CD4-positive, CD25-positive, alpha-beta regulatory T cell (primary cell): ENCODE data around the gene ZFAND2B. TPM values are rescaled to one million over a fixed set of nuclear protein-coding genes. Genes with fewer than 3 reads are reported as not detected.

Experiments used
- ATAC-seq, 2 donors: fragments of 150-1000 bp; cut with Tn5 transposase; one replicate each; pipeline ENCODE4 v1.10.0; 2021; ENCODE audit warnings: low read depth in 2 of 2, moderate number of reproducible peaks in 2 of 2, moderate library complexity in 1 of 2
- DNase-seq, 3 donors: peaks; one replicate each; pipeline versions ENCODE4 v3.0.0 to v3.0.0-alpha.2; 2012 to 2022; ENCODE audit warnings: mixed read lengths in 1 of 3
- H3K27ac ChIP-seq: one replicate; pipeline ENCODE4 v1.7.0; 2013; ENCODE audit warnings: mild to moderate bottlenecking, low read length; ENCODE audit not compliant: insufficient read depth, poor library complexity, severe bottlenecking
- H3K27me3 ChIP-seq: one replicate; pipeline ENCODE4 v1.7.0; 2013; ENCODE audit warnings: low read length; ENCODE audit not compliant: control insufficient read depth, insufficient read depth
- H3K36me3 ChIP-seq: one replicate; pipeline ENCODE4 v1.7.0; 2013; ENCODE audit warnings: mild to moderate bottlenecking, low read length, moderate library complexity; ENCODE audit not compliant: control insufficient read depth, insufficient read depth
- H3K4me1 ChIP-seq: 2 replicates; pipeline ENCODE4 v1.7.0; 2013; ENCODE audit warnings: mild to moderate bottlenecking, low read length; ENCODE audit not compliant: insufficient read depth, control insufficient read depth, poor library complexity, severe bottlenecking
- H3K4me3 ChIP-seq: one replicate; pipeline ENCODE4 v1.7.0; 2013; ENCODE audit warnings: low read depth, mild to moderate bottlenecking, low read length, moderate library complexity
- H3K9me3 ChIP-seq, 2 experiments: 1 replicate in 1 of 2; 2 replicates in 1 of 2; pipeline ENCODE4 v1.7.0; 2013; ENCODE audit warnings: low read length in 2 of 2, mild to moderate bottlenecking in 1 of 2, moderate library complexity in 1 of 2; ENCODE audit not compliant: control insufficient read depth in 2 of 2
- H3K27ac Mint-ChIP-seq, 3 donors: one replicate each; pipeline ENCODE4 v1.8.0; 2020 to 2022; ENCODE audit warnings: mild to moderate bottlenecking in 3 of 3, mixed read lengths in 3 of 3, moderate library complexity in 2 of 3
- H3K27me3 Mint-ChIP-seq: one replicate; pipeline ENCODE4 v1.8.0; 2022; ENCODE audit warnings: mild to moderate bottlenecking, mixed read lengths
- H3K36me3 Mint-ChIP-seq: one replicate; pipeline ENCODE4 v1.8.0; 2020; ENCODE audit warnings: mixed read lengths
- H3K4me1 Mint-ChIP-seq, 4 donors: one replicate each; pipeline ENCODE4 v1.8.0; 2020 to 2022; ENCODE audit warnings: mixed read lengths in 4 of 4, mild to moderate bottlenecking in 1 of 4
- H3K4me3 Mint-ChIP-seq, 4 donors: one replicate each; pipeline ENCODE4 v1.8.0; 2020 to 2022; ENCODE audit warnings: mild to moderate bottlenecking in 4 of 4, mixed read lengths in 4 of 4, moderate library complexity in 3 of 4
- H3K9me3 Mint-ChIP-seq, 7 donors: one replicate each; pipeline ENCODE4 v1.8.0; 2020 to 2022; ENCODE audit warnings: mixed read lengths in 7 of 7, mild to moderate bottlenecking in 3 of 7, moderate library complexity in 2 of 7
- polyA plus RNA-seq, 4 donors: library from polyadenylated mRNA; unstranded; fragments of 300-500 nt; fragmentation: Illumina TruSeq; gene quantifications; one replicate each; pipeline ENCODE4 v1.2.3, GENCODE V29; 2021
- total RNA-seq: library from RNA; stranded (reverse); gene quantifications from one replicate; pipeline ENCODE4 v1.2.3, GENCODE V29; 2022

The ZFAND2B gene
- total and polyA plus RNA-seq, 5 donors from 2014 or later = 54.4 to 72.1 (median 65.5) TPM

DNA sequence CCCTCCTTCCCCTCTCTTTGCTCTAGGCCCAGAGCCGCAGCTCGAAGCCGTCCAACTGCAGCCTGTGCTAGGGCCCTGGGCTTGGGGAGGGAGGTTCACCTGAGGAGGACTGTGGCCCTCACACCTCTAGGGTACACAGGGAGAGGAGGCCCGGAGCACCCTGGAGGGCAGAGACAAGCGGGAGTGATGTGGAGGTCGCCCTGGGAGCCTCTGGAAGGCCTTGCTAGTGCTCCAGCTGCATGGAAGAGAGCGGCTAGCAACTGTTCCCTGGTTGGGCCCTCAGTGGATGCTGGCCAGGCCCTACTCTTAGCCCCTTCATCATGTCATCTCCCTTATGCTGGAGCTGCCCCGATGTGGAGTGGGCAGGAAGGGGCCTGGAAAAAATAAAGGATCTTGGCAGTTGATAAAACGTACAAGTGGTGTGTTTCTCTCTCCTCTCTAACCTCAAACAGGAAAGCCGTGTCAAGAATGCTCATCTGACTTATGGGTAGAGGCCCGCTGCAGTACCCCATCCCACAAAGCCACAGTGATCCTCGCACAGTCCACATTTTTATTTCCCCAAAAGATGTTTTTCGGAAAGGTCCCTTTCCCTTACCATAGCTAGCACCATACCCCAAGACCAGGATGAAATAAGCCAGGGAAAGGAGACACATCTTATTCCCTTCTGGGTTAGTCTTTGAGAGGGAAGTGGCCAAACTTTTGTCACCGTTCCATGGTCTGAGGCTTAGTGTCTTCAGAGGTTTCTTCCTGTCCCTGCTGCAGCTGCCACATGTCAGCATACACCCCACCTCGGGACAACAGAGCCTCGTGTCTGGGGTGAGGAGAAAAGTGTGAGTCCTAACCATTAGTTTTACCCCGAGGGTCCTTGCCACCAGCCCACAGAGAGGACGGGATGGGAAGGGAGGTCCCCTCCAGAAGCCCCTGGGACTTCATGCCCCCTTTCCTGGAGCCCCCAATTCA lies 2.9 kb downstream of the ZFAND2B start:
- no peak for DNase-seq
- Histone ChIP-seq H3K27me3 (no peaks in the 10 kb centered on the region), H3K36me3 (peaks cover 16% of the 10 kb centered on the region), H3K27ac (no peak overlapping the region), H3K4me3 (no peak overlapping the region), H3K9me3 (no peaks in the 10 kb centered on the region), H3K4me1 (peaks cover 26% of the 10 kb centered on the region)
- Mint-ChIP-seq H3K4me1 (peaks cover 6 to 41% (median 18%) of the 10 kb centered on the region in 4 donors), H3K27me3 (peaks cover 4% of the 10 kb centered on the region), H3K36me3 (no peaks in the 10 kb centered on the region), H3K27ac (peak overlapping the region in 2 of 3 donors; percentile 71 to 81), H3K9me3 (no peaks in the 10 kb centered on the region), H3K4me3 (peak overlapping the region; percentile 33 to 80 (median 58))
- no peak for ATAC-seq

DNA sequence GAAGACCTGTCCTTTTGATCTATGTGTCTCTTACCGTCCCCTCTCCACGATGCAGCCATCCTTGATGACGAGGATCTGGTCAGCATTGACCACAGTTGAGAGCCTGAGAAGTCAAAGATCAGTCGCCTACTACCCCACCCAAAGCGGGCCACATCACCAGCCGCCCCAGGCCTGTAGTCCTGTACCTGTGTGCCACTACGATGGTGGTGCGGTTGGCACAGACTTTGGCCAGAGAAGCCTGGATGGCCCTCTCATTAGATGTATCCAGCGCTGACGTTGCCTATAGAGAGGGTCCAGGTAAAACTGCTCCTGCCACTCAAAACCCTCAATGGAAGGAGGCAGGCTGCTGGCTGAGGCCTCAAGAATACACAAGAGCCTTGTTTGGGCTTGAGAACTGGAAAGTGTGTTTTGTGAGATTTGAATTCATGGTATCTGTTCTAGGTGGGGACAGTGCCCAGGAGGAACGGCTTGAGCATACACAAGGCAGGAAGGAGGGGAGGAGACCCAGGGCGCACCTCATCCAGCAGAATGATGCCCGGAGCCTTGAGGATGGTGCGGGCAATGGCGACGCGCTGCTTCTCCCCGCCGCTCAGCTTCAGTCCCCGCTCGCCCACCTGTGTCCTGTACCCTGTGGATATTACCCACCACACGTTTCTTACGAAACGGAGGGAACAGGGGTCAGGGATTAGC lies 3.8 kb downstream of the ZFAND2B start:
- Histone ChIP-seq H3K27me3 (no peaks in the 10 kb centered on the region), H3K9me3 (no peaks in the 10 kb centered on the region), H3K27ac (peak overlapping the region; percentile 67), H3K4me1 (peaks cover 26% of the 10 kb centered on the region), H3K4me3 (no peak overlapping the region), H3K36me3 (peaks cover 16% of the 10 kb centered on the region)
- Mint-ChIP-seq H3K27ac (peak overlapping the region in 2 of 3 donors; percentile 71 to 81), H3K36me3 (peaks cover 4% of the 10 kb centered on the region), H3K4me1 (peaks cover 7 to 43% (median 18%) of the 10 kb centered on the region in 4 donors), H3K4me3 (peak overlapping the region in 1 of 4 donors; percentile 80), H3K27me3 (peaks cover 4% of the 10 kb centered on the region), H3K9me3 (no peaks in the 10 kb centered on the region)
- ATAC-seq (no peak), DNase-seq (no peak)

DNA sequence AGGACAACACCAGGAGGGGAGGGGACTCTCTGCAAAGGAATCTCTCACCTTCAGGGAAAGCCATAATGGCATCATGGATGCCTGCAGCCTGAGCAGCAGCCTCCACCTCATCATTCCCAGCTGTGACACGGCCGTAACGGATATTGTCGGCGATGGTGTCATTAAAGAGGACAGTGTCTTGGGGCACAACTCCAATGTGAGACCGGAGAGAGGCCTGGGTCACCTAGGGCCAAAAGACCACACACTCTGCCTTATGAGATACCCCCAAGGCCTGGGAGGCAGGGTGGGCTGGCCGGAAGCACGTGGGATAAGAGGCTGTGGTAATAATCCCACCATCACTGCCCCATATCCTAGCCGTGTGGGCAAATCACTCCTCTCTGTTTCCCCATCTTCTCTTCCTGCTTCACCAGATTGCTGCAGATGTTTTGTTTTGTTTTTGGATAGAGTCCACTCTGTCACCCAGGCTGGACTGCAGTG lies 4.3 kb downstream of the ZFAND2B start:
- ATAC-seq = no peak
- H3K4me1 Mint-ChIP-seq = peaks cover 7 to 42% (median 17%) of the 10 kb centered on the region in 4 donors
- H3K27ac ChIP-seq = peak overlapping the region; percentile 67
- peak overlapping the region in 3 of 4 donors; percentile 31 to 91 (median 84) for H3K4me3 Mint-ChIP-seq
- peaks cover 4% of the 10 kb centered on the region for H3K36me3 Mint-ChIP-seq
- H3K36me3 ChIP-seq = peaks cover 16% of the 10 kb centered on the region
- no peak for DNase-seq
- peak overlapping the region; percentile 95 to 99 (median 95) for H3K27ac Mint-ChIP-seq
- peaks cover 4% of the 10 kb centered on the region for H3K27me3 Mint-ChIP-seq
- H3K4me3 ChIP-seq = peak overlapping the region; percentile 53
- H3K9me3 Mint-ChIP-seq = no peaks in the 10 kb centered on the region
- no peaks in the 10 kb centered on the region for H3K9me3 ChIP-seq
- peaks cover 24% of the 10 kb centered on the region for H3K4me1 ChIP-seq
- no peaks in the 10 kb centered on the region for H3K27me3 ChIP-seq

DNA sequence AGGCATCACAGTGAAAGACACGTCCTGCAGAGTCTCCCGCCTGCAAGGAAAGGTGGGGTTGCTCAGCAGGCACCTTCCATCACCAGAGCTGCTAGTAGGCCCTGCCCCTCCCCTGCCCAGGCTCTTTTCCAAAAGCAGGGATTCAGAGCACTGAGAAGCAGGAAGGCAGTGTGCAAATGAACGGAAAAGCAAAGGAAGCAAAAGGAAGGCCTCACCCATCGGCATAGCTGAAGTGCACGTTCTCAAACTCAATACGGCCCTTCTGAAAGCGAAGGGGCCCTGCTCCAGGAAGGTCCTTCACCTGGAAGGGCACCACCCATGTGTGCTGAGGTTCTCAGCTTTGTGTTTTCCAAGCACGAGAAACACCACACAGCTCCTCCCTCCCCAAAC lies 6.4 kb downstream of the ZFAND2B start:
- Mint-ChIP-seq H3K27ac (no peak overlapping the region), H3K27me3 (no peaks in the 10 kb centered on the region), H3K9me3 (peaks cover 0 to 2% (median 0%) of the 10 kb centered on the region in 7 donors), H3K36me3 (peaks cover 4% of the 10 kb centered on the region), H3K4me1 (peaks cover 6 to 38% (median 18%) of the 10 kb centered on the region in 4 donors), H3K4me3 (no peak overlapping the region)
- ATAC-seq = no peak
- H3K27me3 ChIP-seq = no peaks in the 10 kb centered on the region
- no peak for DNase-seq
- H3K36me3 ChIP-seq = peaks cover 14% of the 10 kb centered on the region
- H3K4me3 ChIP-seq = no peak overlapping the region
- no peak overlapping the region for H3K27ac ChIP-seq
- H3K9me3 ChIP-seq = no peaks in the 10 kb centered on the region
- peaks cover 18% of the 10 kb centered on the region for H3K4me1 ChIP-seq

DNA sequence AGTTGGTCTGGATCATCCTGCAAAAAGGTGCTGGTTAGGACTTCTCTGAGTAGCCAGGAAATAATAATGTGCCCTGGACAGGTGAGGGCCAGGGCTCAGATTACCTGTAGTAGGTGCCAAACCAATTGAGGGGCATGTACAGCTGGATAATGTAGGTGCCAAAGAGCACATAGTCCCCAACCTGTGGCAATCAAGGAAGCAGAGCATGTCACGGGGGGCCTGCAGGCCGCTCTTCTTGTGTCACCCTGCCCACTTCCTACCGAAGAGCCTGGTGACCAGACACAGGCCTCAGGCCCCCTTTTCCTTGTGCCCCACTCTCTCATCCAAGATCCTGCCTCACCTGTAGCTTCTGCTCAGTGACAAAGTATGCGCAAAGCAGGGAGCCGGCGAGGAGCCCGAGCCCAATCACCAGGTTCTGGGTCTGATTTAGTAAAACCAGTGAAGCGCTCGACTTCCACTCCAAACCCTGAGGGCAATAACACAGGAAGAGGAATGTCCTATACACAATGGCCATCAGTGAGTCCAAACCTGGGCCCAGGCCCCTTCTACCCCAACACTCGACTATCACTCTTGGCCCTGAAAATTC lies 7.0 kb downstream of the ZFAND2B start:
- peak overlapping the region in 1 of 3 donors; percentile 69 for H3K27ac Mint-ChIP-seq
- peaks cover 6 to 34% (median 16%) of the 10 kb centered on the region in 4 donors for H3K4me1 Mint-ChIP-seq
- ATAC-seq = no peak
- no peak overlapping the region for H3K27ac ChIP-seq
- H3K4me1 ChIP-seq = peaks cover 23% of the 10 kb centered on the region
- peaks cover 8% of the 10 kb centered on the region for H3K36me3 ChIP-seq
- peaks cover 4% of the 10 kb centered on the region for H3K36me3 Mint-ChIP-seq
- H3K9me3 Mint-ChIP-seq = peaks cover 0 to 2% (median 0%) of the 10 kb centered on the region in 7 donors
- H3K4me3 ChIP-seq = no peak overlapping the region
- no peaks in the 10 kb centered on the region for H3K27me3 ChIP-seq
- H3K4me3 Mint-ChIP-seq = no peak overlapping the region
- no peaks in the 10 kb centered on the region for H3K27me3 Mint-ChIP-seq
- no peak for DNase-seq
- H3K9me3 ChIP-seq = no peaks in the 10 kb centered on the region

DNA sequence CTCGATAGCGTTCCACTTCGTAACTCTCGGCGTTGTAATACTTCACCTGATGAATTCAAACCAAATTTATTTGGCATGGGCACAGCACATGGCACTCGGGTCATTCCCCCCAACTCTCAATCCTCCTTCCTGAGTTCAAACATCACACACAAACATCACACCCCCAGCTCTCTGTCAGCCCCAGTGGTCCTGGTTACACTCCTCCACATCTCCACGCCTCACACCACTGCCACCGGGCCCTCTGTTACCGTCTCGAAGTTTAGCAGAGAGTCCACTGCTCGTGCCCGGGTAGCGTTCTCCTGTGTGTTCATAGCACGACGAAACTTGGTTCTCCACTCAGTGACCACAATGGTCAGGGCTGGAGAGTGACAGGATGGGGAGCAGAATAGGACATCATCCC lies 7.6 kb downstream of the ZFAND2B start:
- Mint-ChIP-seq H3K27me3 (no peaks in the 10 kb centered on the region), H3K4me3 (no peak overlapping the region)

DNA sequence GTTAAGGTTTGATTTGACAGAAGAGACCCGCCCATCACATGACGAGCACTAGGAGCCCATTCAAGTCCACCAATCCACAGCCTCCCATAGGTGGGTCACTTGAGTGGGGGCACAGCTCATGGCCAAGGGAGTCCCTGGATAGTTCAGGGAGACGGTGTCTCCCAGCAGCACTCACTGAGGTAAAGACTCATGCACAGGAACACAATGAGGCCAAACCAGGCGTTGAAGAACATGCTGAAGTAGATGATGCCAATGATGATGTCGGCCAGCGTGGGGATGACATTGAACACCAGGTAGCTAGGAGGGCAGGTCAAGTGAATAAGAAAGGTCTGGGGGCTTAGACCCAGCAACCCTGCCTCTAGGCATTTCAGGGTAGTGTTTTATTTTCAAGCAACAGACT lies 8.2 kb downstream of the ZFAND2B start:
- no peaks in the 10 kb centered on the region for H3K27me3 ChIP-seq
- H3K4me3 ChIP-seq = no peak overlapping the region
- no peaks in the 10 kb centered on the region for H3K36me3 ChIP-seq
- DNase-seq (no peak), ATAC-seq (no peak)
- H3K27ac ChIP-seq = no peak overlapping the region
- no peaks in the 10 kb centered on the region for H3K9me3 ChIP-seq
- peaks cover 0 to 2% (median 0%) of the 10 kb centered on the region in 7 donors for H3K9me3 Mint-ChIP-seq
- peaks cover 4% of the 10 kb centered on the region for H3K36me3 Mint-ChIP-seq
- H3K4me1 ChIP-seq = peaks cover 33% of the 10 kb centered on the region
- H3K27me3 Mint-ChIP-seq = no peaks in the 10 kb centered on the region
- H3K27ac Mint-ChIP-seq = no peak overlapping the region
- H3K4me3 Mint-ChIP-seq = peak overlapping the region in 1 of 4 donors; percentile 10
- peaks cover 6 to 37% (median 16%) of the 10 kb centered on the region in 4 donors for H3K4me1 Mint-ChIP-seq

More for the DNA sequence above, 7.6 kb downstream of the ZFAND2B start:
- no peak for DNase-seq
- Histone ChIP-seq H3K36me3 (peaks cover 4% of the 10 kb centered on the region), H3K4me1 (peaks cover 29% of the 10 kb centered on the region), H3K27ac (no peak overlapping the region), H3K4me3 (no peak overlapping the region), H3K27me3 (no peaks in the 10 kb centered on the region), H3K9me3 (no peaks in the 10 kb centered on the region)
- H3K4me1 Mint-ChIP-seq = peaks cover 6 to 38% (median 16%) of the 10 kb centered on the region in 4 donors
- ATAC-seq = no peak
- H3K9me3 Mint-ChIP-seq = peaks cover 0 to 2% (median 0%) of the 10 kb centered on the region in 7 donors
- peak overlapping the region in 1 of 3 donors; percentile 69 for H3K27ac Mint-ChIP-seq
- peaks cover 4% of the 10 kb centered on the region for H3K36me3 Mint-ChIP-seq
